SK-N-SH (cell line): ENCODE measurements around the gene TEX54. TPM values are rescaled to one million over a fixed set of nuclear protein-coding genes. Genes with fewer than 3 reads are reported as not detected.

Experiments
- CTCF ChIA-PET: fragments of 300-600, 350-600 bp; formaldehyde crosslinking; extraction: SDS; loops from one replicate; lab custom pipeline; 2021; lab: Yijun Ruan, JAX
- POLR2A ChIA-PET: fragments of 350-600 bp; sonication (Branson Sonifier 250); formaldehyde crosslinking; extraction: SDS; loops from one replicate; lab custom pipeline; 2020; ENCODE audit warnings: antibody characterized with exemption, inconsistent platforms; lab: Yijun Ruan, JAX
- DNase-seq: peaks from one replicate; pipeline ENCODE4 v3.0.0; 2012
- H2AFZ ChIP-seq: fragments of 200-600 bp; sonication (generic); 2 replicates; pipeline ENCODE4 v1.8.1; 2016; ENCODE audit warnings: antibody characterized with exemption, mild to moderate bottlenecking, low read depth
- H3F3A ChIP-seq: fragments of 200-600 bp; sonication (generic); replicated peaks from 2 replicates; pipeline ENCODE3; 2016; ENCODE audit warnings: antibody characterized with exemption, mild to moderate bottlenecking; ENCODE audit not compliant: insufficient read depth
- H3K27ac ChIP-seq, 2 experiments: fragments of 200-500 bp in 1 of 2; fragments of 200-600 bp in 1 of 2; sonication (Bioruptor generic) in 1 of 2; sonication (generic), shearing (Covaris generic) in 1 of 2; 2 replicates each; pipeline versions ENCODE4 v1.5.1 to v1.6.1; 2014 to 2016; ENCODE audit warnings: low read depth in 2 of 2, inconsistent platforms in 1 of 2, low read length in 1 of 2, mild to moderate bottlenecking in 1 of 2, mixed read lengths in 1 of 2
- H3K27me3 ChIP-seq: fragments of 200-600 bp; sonication (generic), shearing (Covaris generic); 2 replicates; pipeline ENCODE4 v1.6.1; 2016; ENCODE audit warnings: mixed run types; ENCODE audit not compliant: insufficient read depth
- H3K36me3 ChIP-seq, 2 experiments: fragments of 200-500 bp in 1 of 2; fragments of 200-600 bp in 1 of 2; sonication (Bioruptor generic) in 1 of 2; sonication (generic) in 1 of 2; replicated peaks in 1 of 2; 2 replicates each; pipeline versions ENCODE3 to v1.5.1; 2014 to 2016; ENCODE audit warnings: low read length in 1 of 2, mild to moderate bottlenecking in 1 of 2; ENCODE audit not compliant: insufficient read depth in 2 of 2, control insufficient read depth in 1 of 2
- H3K4me1 ChIP-seq, 2 experiments: fragments of 200-500 bp in 1 of 2; fragments of 200-600 bp in 1 of 2; sonication (Bioruptor generic) in 1 of 2; sonication (generic), shearing (Covaris generic) in 1 of 2; 2 replicates each; pipeline versions ENCODE4 v1.5.1 to v1.6.1; 2014 to 2016; ENCODE audit warnings: low read depth in 1 of 2, low read length in 1 of 2, mixed run types in 1 of 2; ENCODE audit not compliant: insufficient read depth in 2 of 2, control insufficient read depth in 1 of 2
- H3K4me2 ChIP-seq: fragments of 200-600 bp; sonication (generic), shearing (Covaris generic); 2 replicates; pipeline ENCODE4 v1.6.1; 2017; ENCODE audit warnings: mixed run types
- H3K4me3 ChIP-seq, 2 experiments: fragments of 200-500 bp in 1 of 2; fragments of 200-600 bp in 1 of 2; sonication (Bioruptor generic) in 1 of 2; sonication (generic), shearing (Covaris generic) in 1 of 2; 2 replicates each; pipeline versions ENCODE4 v1.5.1 to v1.8.1; 2014 to 2016; ENCODE audit warnings: low read depth in 2 of 2, inconsistent platforms in 1 of 2, low read length in 1 of 2, mild to moderate bottlenecking in 1 of 2, mixed read lengths in 1 of 2, moderate library complexity in 1 of 2
- H3K79me2 ChIP-seq: fragments of 200-600 bp; sonication (generic); 2 replicates; pipeline ENCODE4 v1.8.1; 2017; ENCODE audit warnings: mild to moderate bottlenecking; ENCODE audit not compliant: insufficient read depth
- H3K9ac ChIP-seq: fragments of 200-600 bp; sonication (generic); 2 replicates; pipeline ENCODE4 v1.6.1; 2017; ENCODE audit warnings: mixed run types
- H3K9me2 ChIP-seq: fragments of 200-600 bp; sonication (generic); 2 replicates; pipeline ENCODE4 v1.6.1; 2017; ENCODE audit warnings: mixed run types
- H3K9me3 ChIP-seq: fragments of 200-600 bp; sonication (generic); 2 replicates; pipeline ENCODE4 v1.6.1; 2017; ENCODE audit warnings: mixed run types, mild to moderate bottlenecking, moderate library complexity
- H4K20me1 ChIP-seq: fragments of 200-600 bp; sonication (generic); 2 replicates; pipeline ENCODE4 v1.6.1; 2017; ENCODE audit warnings: mild to moderate bottlenecking, mixed run types; ENCODE audit not compliant: insufficient read depth
- CHD2 ChIP-seq: fragments of 150-350 bp; IDR thresholded peaks from 2 replicates; pipeline ENCODE4 v1.6.1; 2018; ENCODE audit warnings: low read length; ENCODE audit not compliant: partially characterized antibody
- ELF1 ChIP-seq: IDR thresholded peaks from 2 replicates; pipeline ENCODE4 v1.4.0; 2012
- EP300 ChIP-seq, 2 experiments: IDR thresholded peaks; 2 replicates each; pipeline versions ENCODE4 v1.4.0 to v1.6.1; 2012; ENCODE audit warnings: borderline replicate concordance in 1 of 2, low read depth in 1 of 2, low read length in 1 of 2
- EZH2phosphoT487 ChIP-seq: fragments of 200-600 bp; sonication (generic); IDR thresholded peaks from 2 replicates; pipeline ENCODE4 v1.6.1; 2017; ENCODE audit warnings: low read depth, mixed run types, mild to moderate bottlenecking, antibody characterized with exemption, moderate library complexity, borderline replicate concordance
- FOXJ3 ChIP-seq: sonication (generic); formaldehyde crosslinking; IDR thresholded peaks from 2 replicates; pipeline ENCODE4 v1.5.1; 2020; ENCODE audit warnings: mild to moderate bottlenecking, missing genetic modification reagents
- FOXM1 ChIP-seq: IDR thresholded peaks from 2 replicates; pipeline ENCODE4 v1.4.0; 2012; ENCODE audit warnings: low read depth, mild to moderate bottlenecking
- GATA2 ChIP-seq: sonication (generic); formaldehyde crosslinking; IDR thresholded peaks from 2 replicates; pipeline ENCODE4 v1.5.0; 2020; ENCODE audit warnings: mild to moderate bottlenecking, missing genetic modification reagents
- MAX ChIP-seq: IDR thresholded peaks from 2 replicates; pipeline ENCODE4 v1.4.0; 2012; ENCODE audit warnings: low read depth
- NFIC ChIP-seq: IDR thresholded peaks from 2 replicates; pipeline ENCODE4 v1.4.0; 2012; ENCODE audit warnings: borderline replicate concordance
- SIN3A ChIP-seq: IDR thresholded peaks from 2 replicates; pipeline ENCODE4 v1.6.1; 2012; ENCODE audit warnings: low read depth, mild to moderate bottlenecking, low read length, moderate library complexity, borderline replicate concordance
- SMC3 ChIP-seq: IDR thresholded peaks from 2 replicates; pipeline ENCODE4 v1.6.1; 2012; ENCODE audit warnings: low read depth, low read length, improper control_type of control experiment
- TAF1 ChIP-seq: IDR thresholded peaks from 2 replicates; pipeline ENCODE4 v1.6.1; 2012; ENCODE audit warnings: low read depth, mild to moderate bottlenecking, low read length, moderate library complexity, borderline replicate concordance
- TCF12 ChIP-seq: IDR thresholded peaks from 2 replicates; pipeline ENCODE4 v1.4.0; 2012
- TEAD4 ChIP-seq: IDR thresholded peaks from 2 replicates; pipeline ENCODE4 v1.4.0; 2012; ENCODE audit warnings: mild to moderate bottlenecking, borderline replicate concordance; ENCODE audit not compliant: insufficient read depth
- USF2 ChIP-seq: fragments of 150-350 bp; IDR thresholded peaks from 2 replicates; pipeline ENCODE4 v1.6.1; 2017; ENCODE audit warnings: antibody characterized with exemption, low read length, low read depth, borderline replicate concordance
- ZBTB33 ChIP-seq: IDR thresholded peaks from 2 replicates; pipeline ENCODE4 v1.4.0; 2012; ENCODE audit warnings: low read depth, borderline replicate concordance
- WGBS: methylation state at CpG from one replicate; pipeline ENCODE4 v1.1.6; 2017; ENCODE audit warnings: low lambda C conversion rate; 5-methylcytosine and 5-hydroxymethylcytosine counted together
- polyA plus RNA-seq, 3 experiments: library from polyadenylated mRNA; depleted of rRNA; stranded (reverse); fragments of >200 nt; gene quantifications; 2 replicates each; pipeline ENCODE4 v1.2.3, GENCODE V29; 2012
- TF ChIP-seq, protein P1 (sequence below): fragments of 150-350 bp; IDR thresholded peaks from 2 replicates; pipeline ENCODE4 v1.6.1; 2016; ENCODE audit warnings: mild to moderate bottlenecking, low read depth, low read length
- TF ChIP-seq, protein P2 (sequence below): IDR thresholded peaks from 2 replicates; pipeline ENCODE4 v1.4.0; 2012; ENCODE audit warnings: low read depth, borderline replicate concordance

The TEX54 gene
- not detected in 2 replicates for polyA plus RNA-seq (2012; rRNA removed)
- polyA plus RNA-seq (2012; cell fraction: cytosol; rRNA removed) = not detected in 2 replicates
- not detected in 2 replicates for polyA plus RNA-seq (2012; cell fraction: nucleus; rRNA removed)

- H3K9me2 ChIP-seq = no peaks in the 10 kb centered on the region
- POLR2A ChIA-PET = interaction anchor here (0.7 to 2.2 kb wide), 8 partner anchors 8 to 241 kb away, joined by 3 to 32 read pairs (median 6); partner anchors contain the start of genes C11orf98, CSKMT, HNRNPUL2 and MTA2
- peak within 1 kb of the TSS; percentile 89 to 93 for H3K27ac ChIP-seq
- H2AFZ ChIP-seq = no peak within 1 kb of the TSS; the same call in 1 of the 2 replicates
- peaks cover 28% of the 10 kb centered on the region for H4K20me1 ChIP-seq
- peak within 1 kb of the TSS; percentile 93 for H3K4me2 ChIP-seq
- 13% methylated on average over 33 of the region's 40 CpGs for WGBS
- no peaks in the 10 kb centered on the region for H3K27me3 ChIP-seq
- H3F3A ChIP-seq = peaks cover 5% of the 10 kb centered on the region
- DNase-seq = no peak
- no peaks in the 10 kb centered on the region for H3K9me3 ChIP-seq
- TF ChIP-seq SIN3A = peak; percentile 4; the same call in 1 of the 2 replicates
- TF ChIP-seq ELF1 = no peak
- no peak for TF ChIP-seq TEAD4
- no peak for TF ChIP-seq USF2
- TF ChIP-seq SMC3 = no peak
- 0 out of 2 replicates have a peak, but pooled peaks have one; percentile 14 for TF ChIP-seq MAX
- no peak for TF ChIP-seq EP300 (IDR thresholded peaks at IDR 0.05; ENCODE audit: borderline replicate concordance in 1 of 2, low read depth in 1 of 2, low read length in 1 of 2)
- TF ChIP-seq CHD2 = no peak
- TF ChIP-seq EZH2phosphoT487 = no peak
- TF ChIP-seq, protein P1, sequence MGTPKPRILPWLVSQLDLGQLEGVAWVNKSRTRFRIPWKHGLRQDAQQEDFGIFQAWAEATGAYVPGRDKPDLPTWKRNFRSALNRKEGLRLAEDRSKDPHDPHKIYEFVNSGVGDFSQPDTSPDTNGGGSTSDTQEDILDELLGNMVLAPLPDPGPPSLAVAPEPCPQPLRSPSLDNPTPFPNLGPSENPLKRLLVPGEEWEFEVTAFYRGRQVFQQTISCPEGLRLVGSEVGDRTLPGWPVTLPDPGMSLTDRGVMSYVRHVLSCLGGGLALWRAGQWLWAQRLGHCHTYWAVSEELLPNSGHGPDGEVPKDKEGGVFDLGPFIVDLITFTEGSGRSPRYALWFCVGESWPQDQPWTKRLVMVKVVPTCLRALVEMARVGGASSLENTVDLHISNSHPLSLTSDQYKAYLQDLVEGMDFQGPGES = no peak
- no peak for TF ChIP-seq NFIC
- TF ChIP-seq FOXJ3 (CRISPR knock-in tag) = no peak
- no peak for TF ChIP-seq GATA2 (CRISPR knock-in tag)
- no peak for TF ChIP-seq ZBTB33
- TF ChIP-seq TCF12 = no peak
- TF ChIP-seq TAF1 = no peak
- TF ChIP-seq, protein P2, sequence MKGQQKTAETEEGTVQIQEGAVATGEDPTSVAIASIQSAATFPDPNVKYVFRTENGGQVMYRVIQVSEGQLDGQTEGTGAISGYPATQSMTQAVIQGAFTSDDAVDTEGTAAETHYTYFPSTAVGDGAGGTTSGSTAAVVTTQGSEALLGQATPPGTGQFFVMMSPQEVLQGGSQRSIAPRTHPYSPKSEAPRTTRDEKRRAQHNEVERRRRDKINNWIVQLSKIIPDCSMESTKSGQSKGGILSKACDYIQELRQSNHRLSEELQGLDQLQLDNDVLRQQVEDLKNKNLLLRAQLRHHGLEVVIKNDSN = no peak
- TF ChIP-seq FOXM1 = no peak
- TF ChIP-seq, all 33 proteins: peak for 2
- peaks cover 1 to 20% of the 10 kb centered on the region in 2 experiments; a peak in 3 of 4 replicates for H3K4me1 ChIP-seq
- peaks cover 70% of the 10 kb centered on the region for H3K79me2 ChIP-seq
- peak within 1 kb of the TSS; percentile 76 to 99 for H3K4me3 ChIP-seq
- CTCF ChIA-PET = interaction anchor here (0.6 to 2.4 kb wide), 4 partner anchors 21 to 115 kb away, joined by 3 to 15 read pairs (median 4); partner anchors contain the start of gene SLC3A2
- H3K9ac ChIP-seq = peak within 1 kb of the TSS; percentile 98
- peaks cover 32 to 34% of the 10 kb centered on the region in 2 experiments for H3K36me3 ChIP-seq
These were observed at the start of gene TEX54 for GRCh38 chr11:62832336-62833234. TSS of gene TEX54 (minus strand) at chr11:62832841.
